ENCODE results near the gene DPEP3. TPM values are rescaled to one million over a fixed set of nuclear protein-coding genes. Genes with fewer than 3 reads are reported as not detected.
A peak's percentile ranks its signal among the peaks of the same experiment; 100 is the strongest.

The DPEP3 gene
- total and polyA plus RNA-seq, 12 donors: 0.01 to 0.34 TPM; not detected in 10

DNA sequence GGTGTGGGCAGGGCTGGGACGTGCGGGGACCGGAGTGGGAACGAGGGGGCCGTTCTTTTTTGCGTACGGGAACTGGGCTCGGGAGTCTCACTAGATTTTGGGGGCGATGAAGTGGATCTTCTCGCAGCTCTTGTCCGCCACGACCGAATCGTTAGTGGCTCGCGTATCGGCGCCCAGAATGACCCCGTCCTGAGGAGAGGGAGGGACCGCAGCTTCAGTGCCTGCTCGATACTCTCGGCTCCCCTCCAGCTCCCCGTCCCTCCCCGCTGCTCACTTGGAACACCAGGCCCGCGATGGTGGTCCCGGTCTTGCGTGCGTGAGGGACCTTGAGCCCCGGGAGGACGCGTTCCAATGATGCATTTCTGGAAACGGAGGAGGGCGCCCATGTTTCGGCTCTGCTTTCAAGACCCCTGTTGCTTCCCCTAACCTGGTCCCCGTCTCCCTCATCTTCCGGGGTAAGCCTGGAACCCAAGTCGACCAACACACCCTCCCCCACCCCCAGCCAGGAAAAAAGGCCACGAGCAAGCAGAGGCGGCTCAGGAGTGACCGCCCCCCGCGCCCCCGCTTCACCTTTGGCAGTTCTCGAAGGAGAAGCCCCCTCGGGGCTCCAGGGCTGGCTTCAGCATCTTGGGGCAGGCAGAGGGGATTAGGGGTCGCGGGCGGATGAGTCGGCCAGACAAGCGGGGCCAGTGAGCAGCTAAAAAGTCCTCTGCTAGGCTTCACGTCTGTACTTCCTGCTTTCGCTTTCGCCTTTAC is 44.0 kb downstream of the DPEP3 start, which contains the start of gene PSMB10:
PSMB10 (minus strand) TSS at position 727 of the 756 bp plus-strand sequence; CDS start at position 626, 101 bp downstream.
- ATAC-seq (peak; percentile 13 to 60 (median 35)), DNase-seq (peak; percentile 45 to 52)
- H3K4me1 ChIP-seq: peaks cover 4 to 45% (median 33%) of the 10 kb centered on the region in 9 donors
- peaks cover 0 to 60% (median 13%) of the 10 kb centered on the region in 9 donors for H3K36me3 ChIP-seq
- TF ChIP-seq, protein P1, sequence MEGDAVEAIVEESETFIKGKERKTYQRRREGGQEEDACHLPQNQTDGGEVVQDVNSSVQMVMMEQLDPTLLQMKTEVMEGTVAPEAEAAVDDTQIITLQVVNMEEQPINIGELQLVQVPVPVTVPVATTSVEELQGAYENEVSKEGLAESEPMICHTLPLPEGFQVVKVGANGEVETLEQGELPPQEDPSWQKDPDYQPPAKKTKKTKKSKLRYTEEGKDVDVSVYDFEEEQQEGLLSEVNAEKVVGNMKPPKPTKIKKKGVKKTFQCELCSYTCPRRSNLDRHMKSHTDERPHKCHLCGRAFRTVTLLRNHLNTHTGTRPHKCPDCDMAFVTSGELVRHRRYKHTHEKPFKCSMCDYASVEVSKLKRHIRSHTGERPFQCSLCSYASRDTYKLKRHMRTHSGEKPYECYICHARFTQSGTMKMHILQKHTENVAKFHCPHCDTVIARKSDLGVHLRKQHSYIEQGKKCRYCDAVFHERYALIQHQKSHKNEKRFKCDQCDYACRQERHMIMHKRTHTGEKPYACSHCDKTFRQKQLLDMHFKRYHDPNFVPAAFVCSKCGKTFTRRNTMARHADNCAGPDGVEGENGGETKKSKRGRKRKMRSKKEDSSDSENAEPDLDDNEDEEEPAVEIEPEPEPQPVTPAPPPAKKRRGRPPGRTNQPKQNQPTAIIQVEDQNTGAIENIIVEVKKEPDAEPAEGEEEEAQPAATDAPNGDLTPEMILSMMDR (IDR thresholded peaks at IDR 0.05): peak in 2 of 9 donors; percentile 7 to 10
- H3K27ac ChIP-seq: peak within 1 kb of the TSS; percentile 70 to 98 (median 95)
- H3K9me3 ChIP-seq: no peaks in the 10 kb centered on the region
- H3K27me3 ChIP-seq: no peaks in the 10 kb centered on the region
- WGBS, 2 donors: 0 to 1% methylated on average over 53 to 54 of the region's 54 CpGs
- intact Hi-C loops (cut with DNase I): loop anchor here in 5 of 10 donors (2.0 to 10.0 kb wide), 6 partner anchors 30 to 412 kb away; partner anchors contain the start of gene RIPOR1 (in 3 of the 5)
- H3K4me3 ChIP-seq: peak within 1 kb of the TSS; percentile 70 to 96 (median 86)

DNA sequence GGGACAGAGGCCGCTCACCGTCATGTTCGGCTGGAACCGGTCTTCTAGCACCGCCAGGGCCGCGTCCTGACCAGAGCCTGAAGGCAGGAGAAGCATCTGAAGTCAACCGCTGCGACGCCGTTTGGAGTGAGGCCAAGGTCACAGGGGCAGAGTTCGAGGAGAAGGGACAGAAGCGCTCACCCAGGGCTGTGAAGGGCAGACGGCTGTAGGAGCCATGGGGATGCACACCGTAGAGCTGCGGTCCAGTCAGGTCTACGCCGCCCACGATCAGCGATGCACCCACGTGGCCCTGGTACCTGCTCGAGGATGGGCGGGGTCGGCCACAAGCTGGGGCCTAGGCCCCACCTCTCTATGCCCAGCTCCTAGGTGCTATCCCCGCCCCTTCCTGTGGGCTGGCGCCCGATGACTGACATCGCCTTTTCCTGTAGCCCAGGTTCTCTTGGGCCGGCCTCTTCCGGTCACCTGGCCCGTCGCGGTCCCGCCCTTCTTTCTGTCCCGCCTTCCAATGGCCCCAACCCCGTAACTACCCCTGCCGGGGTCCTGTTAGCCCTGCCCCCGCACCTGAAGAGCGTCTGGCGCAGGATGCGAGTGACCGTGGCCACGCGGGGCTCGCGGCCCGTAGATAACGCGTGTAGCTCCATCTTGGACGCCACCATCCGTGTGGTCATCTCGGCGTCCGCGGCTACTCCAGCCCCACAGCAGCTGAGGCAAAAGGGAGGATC is 44.7 kb downstream of the DPEP3 start:
- peak; percentile 90 to 95 (median 92) for ATAC-seq
- TF ChIP-seq, protein P1 (IDR thresholded peaks at IDR 0.05): peak in 1 of 9 donors; percentile 5
- DNase-seq: peak; percentile 92 to 94
- Histone ChIP-seq H3K27ac (peak overlapping the region; percentile 70 to 98 (median 95)), H3K9me3 (no peaks in the 10 kb centered on the region), H3K27me3 (no peaks in the 10 kb centered on the region), H3K36me3 (peaks cover 0 to 59% (median 9%) of the 10 kb centered on the region in 9 donors), H3K4me3 (peak overlapping the region; percentile 70 to 96 (median 86)), H3K4me1 (peaks cover 4 to 40% (median 33%) of the 10 kb centered on the region in 9 donors)
- WGBS, 2 donors: 2 to 6% methylated on average over 55 of the region's 55 CpGs
- intact Hi-C loops (cut with DNase I): loop anchor here in 5 of 10 donors (2.0 to 10.0 kb wide), 6 partner anchors 31 to 411 kb away; partner anchors contain the start of gene RIPOR1 (in 3 of the 5)

- H3K4me3 ChIP-seq: peak overlapping the region; percentile 70 to 96 (median 86)
- DNase-seq (no peak), ATAC-seq (peak in 7 of 8 donors; percentile 0 to 28 (median 4))
- no peaks in the 10 kb centered on the region for H3K27me3 ChIP-seq
- peaks cover 0 to 59% (median 4%) of the 10 kb centered on the region in 9 donors for H3K36me3 ChIP-seq
- intact Hi-C loops (cut with DNase I): loop anchor here in 5 of 10 donors (5.0 to 10.0 kb wide), 4 partner anchors 57 to 410 kb away; partner anchors contain the start of gene RIPOR1 (in 3 of the 5)
- peak overlapping the region; percentile 70 to 98 (median 95) for H3K27ac ChIP-seq
- WGBS, 2 donors: 17 to 32% methylated on average over 13 of the region's 13 CpGs
- peaks cover 4 to 37% (median 33%) of the 10 kb centered on the region in 9 donors for H3K4me1 ChIP-seq
- H3K9me3 ChIP-seq: no peaks in the 10 kb centered on the region
- TF ChIP-seq, protein P1 (IDR thresholded peaks at IDR 0.05): no peak
Measured at GRCh38 chr16:67935101-67935401, 45.2 kb downstream of the DPEP3 start.
